Measurements from ENCODE around the gene KIAA1191. TPM values are rescaled to one million over a fixed set of nuclear protein-coding genes. Genes with fewer than 3 reads are reported as not detected.

KIAA1191 gene
- total and polyA plus RNA-seq, 9 of the 15 experiments (the other 6 are each of a cell fraction or from before 2014, with no cell fraction given) = 31.0 to 80.2 (median 45.7) TPM

- TF ChIP-seq AFF1 (IDR thresholded peaks at IDR 0.05; ENCODE audit: low read depth in 1 of 2, partially characterized antibody in 2 of 2) (no peak), TCF7 (IDR thresholded peaks at IDR 0.05; ENCODE audit: borderline replicate concordance) (no peak), ASH1L (IDR thresholded peaks at IDR 0.05; ENCODE audit: borderline replicate concordance, low read depth, partially characterized antibody) (no peak), FOSL1 (tag; conservative IDR thresholded peaks at IDR 0.05) (no peak), GATAD2A (IDR thresholded peaks at IDR 0.05) (no peak), DDX20 (tag; IDR thresholded peaks at IDR 0.05; ENCODE audit: low read depth) (no peak), HOXB6 (CRISPR knock-in tag; IDR thresholded peaks at IDR 0.05; ENCODE audit: borderline replicate concordance) (no peak), SMAD3 (CRISPR knock-in tag; conservative IDR thresholded peaks at IDR 0.05) (no peak), PKNOX1 (IDR thresholded peaks at IDR 0.05) (no peak), TCF7L2 (IDR thresholded peaks at IDR 0.05; ENCODE audit: low read depth, low read length) (no peak), ATF2 (CRISPR knock-in tag; IDR thresholded peaks at IDR 0.05) (no peak), E2F1 (CRISPR knock-in tag; IDR thresholded peaks at IDR 0.05) (no peak), NR2C2 (CRISPR knock-in tag; IDR thresholded peaks at IDR 0.05) (no peak), NR2C2 (tag; IDR thresholded peaks at IDR 0.05) (no peak; the same call in none of the 2 replicates), GABPB2 (CRISPR knock-in tag; conservative IDR thresholded peaks at IDR 0.05) (no peak), SFPQ (IDR thresholded peaks at IDR 0.05; ENCODE audit: low read depth, low read length) (no peak)
These were observed 27.9 kb upstream of the KIAA1191 start (continued) for GRCh38 chr5:176389135-176390123.
